ENCODE data around the gene B3GNT8. TPM values are rescaled to one million over a fixed set of nuclear protein-coding genes. Genes with fewer than 3 reads are reported as not detected.

Gene B3GNT8
- total and polyA plus RNA-seq, 9 of the 15 experiments (the other 6 are each of a cell fraction or from before 2014, with no cell fraction given) = 0.11 to 2.9 (median 0.65) TPM; not detected in 2

- peak; percentile 16; the same call in 1 of the 2 replicates for TF ChIP-seq MGA (IDR thresholded peaks at IDR 0.05)
- TF ChIP-seq ZNF174 (CRISPR knock-in tag; IDR thresholded peaks at IDR 0.05) = no peak
- TF ChIP-seq BCOR (IDR thresholded peaks at IDR 0.05) = 0 out of 2 replicates have a peak, but pooled peaks have one; percentile 11
- peak; percentile 65 for TF ChIP-seq SMARCE1 (IDR thresholded peaks at IDR 0.05)
- no peak for TF ChIP-seq GTF2A2 (tag; IDR thresholded peaks at IDR 0.05)
- TF ChIP-seq SIN3A (IDR thresholded peaks at IDR 0.05; ENCODE audit: borderline replicate concordance in 2 of 2, control insufficient read depth in 1 of 2, low read depth in 2 of 2, low read length in 2 of 2) = peak in 1 of 2 experiments; percentile 57; a peak in 1 of 4 replicates
- no peak for TF ChIP-seq NELFE (IDR thresholded peaks at IDR 0.05; ENCODE audit: insufficient read depth, insufficient read length)
- no peak for TF ChIP-seq TSHZ1 (CRISPR knock-in tag; IDR thresholded peaks at IDR 0.05)
- 0 out of 4 replicates have a peak, but pooled peaks have one; percentile 45 to 46 for TF ChIP-seq MNT (conservative IDR thresholded peaks at IDR 0.05)
- no peak for TF ChIP-seq MTF1 (CRISPR knock-in tag; IDR thresholded peaks at IDR 0.05; ENCODE audit: borderline replicate concordance)
- no peak for TF ChIP-seq CCNT2 (IDR thresholded peaks at IDR 0.05; ENCODE audit: borderline replicate concordance, extremely low read depth, insufficient read length, low read depth, low read length)
Observed at GRCh38 chr19:41395355-41395754, 31.8 kb downstream of the B3GNT8 start (continued).

Measured in K562 (cell line).